ENCODE measurements around the gene SNX25.

GRCh38 chr4:185334326-185334725 lies 124.9 kb downstream of the SNX25 start:
- no peak for TF ChIP-seq TAF1 (IDR thresholded peaks at IDR 0.05; ENCODE audit: low read depth)
- TF ChIP-seq MAX (IDR thresholded peaks at IDR 0.05): no peak
- TF ChIP-seq EP300 (IDR thresholded peaks at IDR 0.05; ENCODE audit: borderline replicate concordance): no peak
- TF ChIP-seq YY1 (IDR thresholded peaks at IDR 0.05; ENCODE audit: low read depth): no peak
- TF ChIP-seq CEBPB (IDR thresholded peaks at IDR 0.05): no peak
- TF ChIP-seq REST (IDR thresholded peaks at IDR 0.05; ENCODE audit: low read depth): no peak
- no peak for TF ChIP-seq RAD21 (IDR thresholded peaks at IDR 0.05; ENCODE audit: low read depth)
- TF ChIP-seq NFIC (IDR thresholded peaks at IDR 0.05): no peak

All from Ishikawa (cell line).